Neuron (in vitro differentiated cells): ENCODE measurements around the gene CDH23.

ENCODE experiments used
- H2AFZ ChIP-seq: one replicate; pipeline ENCODE4 v1.6.1; 2013; ENCODE audit warnings: low read depth, mild to moderate bottlenecking, inconsistent platforms, low read length, moderate library complexity
- H3K27me3 ChIP-seq: one replicate; pipeline ENCODE4 v1.6.1; 2013; ENCODE audit warnings: low read length; ENCODE audit not compliant: insufficient read depth
- H3K36me3 ChIP-seq: one replicate; pipeline ENCODE4 v1.6.1; 2013; ENCODE audit warnings: low read length; ENCODE audit not compliant: insufficient read depth
- H3K4me1 ChIP-seq: one replicate; pipeline ENCODE4 v1.6.1; 2013; ENCODE audit warnings: low read length; ENCODE audit not compliant: insufficient read depth
- H3K4me3 ChIP-seq: 2 replicates; pipeline ENCODE4 v1.5.1; 2013; ENCODE audit warnings: mild to moderate bottlenecking, low read length, moderate library complexity
- H3K9me3 ChIP-seq: one replicate; pipeline ENCODE4 v1.6.1; 2013; ENCODE audit warnings: low read length

Gene CDH23

DNA sequence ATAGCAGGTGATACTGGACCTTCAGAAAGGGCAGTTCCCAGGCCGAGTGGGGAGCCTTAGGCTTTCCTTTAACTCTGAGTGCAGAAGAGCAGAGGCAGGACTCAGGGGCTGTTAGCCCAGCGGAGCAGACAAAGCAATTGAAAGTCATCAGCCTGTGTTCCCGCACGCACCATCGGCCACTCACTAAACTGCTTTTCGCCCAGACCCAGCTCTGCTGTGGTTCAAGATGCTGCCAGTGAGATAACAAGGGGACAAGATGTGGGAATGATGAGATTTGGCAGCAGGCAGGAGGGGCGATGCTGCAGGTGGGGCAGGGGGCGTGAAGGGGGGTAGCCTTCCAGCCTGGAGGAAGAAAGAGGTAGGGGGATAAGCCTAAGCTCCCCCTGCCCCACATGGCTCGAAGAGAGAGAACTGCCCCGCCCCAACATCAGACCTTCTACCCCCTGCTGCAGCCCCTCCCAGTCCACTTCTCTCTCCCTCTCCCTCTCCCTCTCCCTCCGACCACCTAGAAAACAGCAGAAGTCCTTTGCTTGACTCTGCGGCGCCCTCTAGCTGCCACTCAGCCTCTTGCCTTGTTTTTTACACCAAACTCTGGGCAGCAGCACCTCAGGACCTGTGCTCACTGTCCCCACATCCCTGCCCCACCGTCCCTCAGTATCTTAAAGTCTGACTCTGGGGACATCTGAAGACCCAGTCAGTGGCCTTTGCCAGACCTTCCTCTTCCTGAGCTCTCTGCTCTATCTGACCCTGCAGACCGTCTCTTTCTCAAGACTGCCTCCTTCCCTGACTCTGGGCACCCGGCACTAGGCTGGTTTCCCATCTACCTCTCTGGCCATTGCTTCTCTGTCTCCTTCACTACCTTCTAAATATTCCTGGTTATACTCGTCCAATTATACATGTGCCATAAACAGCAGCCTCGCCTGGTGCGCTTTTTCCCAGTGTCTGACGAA lies 212.4 kb downstream of the CDH23 start:
- Histone ChIP-seq H3K36me3 (no peaks in the 10 kb centered on the region), H2AFZ (no peak overlapping the region), H3K4me1 (peaks cover 3% of the 10 kb centered on the region), H3K4me3 (no peak overlapping the region), H3K9me3 (no peaks in the 10 kb centered on the region), H3K27me3 (no peaks in the 10 kb centered on the region)

- peaks cover 3% of the 10 kb centered on the region for H3K4me1 ChIP-seq
- H3K27me3 ChIP-seq, result no peaks in the 10 kb centered on the region
- H2AFZ ChIP-seq, result no peak overlapping the region
- H3K9me3 ChIP-seq, result no peaks in the 10 kb centered on the region
- no peak overlapping the region for H3K4me3 ChIP-seq
- no peaks in the 10 kb centered on the region for H3K36me3 ChIP-seq
These were observed 213.9 kb downstream of the CDH23 start for GRCh38 chr10:71610651-71611050.

- H2AFZ ChIP-seq, result no peak overlapping the region
- H3K4me3 ChIP-seq, result no peak overlapping the region
- H3K4me1 ChIP-seq, result peaks cover 3% of the 10 kb centered on the region
- no peaks in the 10 kb centered on the region for H3K9me3 ChIP-seq
- no peaks in the 10 kb centered on the region for H3K36me3 ChIP-seq
- no peaks in the 10 kb centered on the region for H3K27me3 ChIP-seq
These were observed 214.4 kb downstream of the CDH23 start for GRCh38 chr10:71611131-71611530.

GRCh38 chr10:71611709-71612422 lies 215.1 kb downstream of the CDH23 start:
- Histone ChIP-seq H2AFZ (no peak overlapping the region), H3K4me3 (no peak overlapping the region), H3K9me3 (no peaks in the 10 kb centered on the region), H3K36me3 (no peaks in the 10 kb centered on the region), H3K27me3 (no peaks in the 10 kb centered on the region), H3K4me1 (peaks cover 3% of the 10 kb centered on the region)

DNA sequence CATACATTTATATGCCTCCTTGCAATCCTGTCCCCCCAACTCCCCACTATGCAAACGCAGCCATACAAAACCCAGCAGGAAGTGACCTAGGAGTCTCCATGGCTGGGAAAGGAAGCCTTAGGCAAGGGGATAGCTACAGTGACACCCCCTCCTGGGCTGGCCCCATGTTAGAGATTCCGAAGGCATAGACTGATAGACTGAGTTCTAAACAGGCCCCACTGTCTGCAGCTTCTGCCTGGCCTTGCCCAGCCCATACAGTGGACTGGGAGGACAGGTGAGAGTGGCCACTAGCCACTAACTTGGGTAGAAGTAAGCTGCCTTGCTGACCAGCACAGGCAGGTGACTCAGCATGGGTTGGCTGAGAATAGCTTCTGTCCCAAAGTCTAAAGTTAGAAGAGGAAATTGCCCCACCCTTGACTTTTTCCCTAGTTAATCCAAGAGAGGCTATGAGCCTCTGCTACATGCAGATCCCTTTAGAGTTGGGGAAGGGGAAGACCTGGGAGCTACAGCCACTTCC lies 216.6 kb downstream of the CDH23 start:
- Histone ChIP-seq H3K36me3 (no peaks in the 10 kb centered on the region), H3K4me1 (peaks cover 3% of the 10 kb centered on the region)

GRCh38 chr10:71613877-71614276 lies 217.2 kb downstream of the CDH23 start:
- Histone ChIP-seq H3K4me3 (no peak overlapping the region), H3K9me3 (no peaks in the 10 kb centered on the region), H3K36me3 (no peaks in the 10 kb centered on the region), H2AFZ (no peak overlapping the region), H3K4me1 (peaks cover 3% of the 10 kb centered on the region), H3K27me3 (no peaks in the 10 kb centered on the region)

More for the DNA sequence above, 216.6 kb downstream of the CDH23 start:
- Histone ChIP-seq H2AFZ (no peak overlapping the region), H3K9me3 (no peaks in the 10 kb centered on the region), H3K27me3 (no peaks in the 10 kb centered on the region), H3K4me3 (no peak overlapping the region)

- H3K4me3 ChIP-seq, result no peak overlapping the region
- no peaks in the 10 kb centered on the region for H3K36me3 ChIP-seq
- H3K27me3 ChIP-seq, result no peaks in the 10 kb centered on the region
- no peaks in the 10 kb centered on the region for H3K9me3 ChIP-seq
- peaks cover 3% of the 10 kb centered on the region for H3K4me1 ChIP-seq
- no peak overlapping the region for H2AFZ ChIP-seq
These were observed 218.2 kb downstream of the CDH23 start for GRCh38 chr10:71614946-71615345.

- no peaks in the 10 kb centered on the region for H3K4me1 ChIP-seq
- H3K4me3 ChIP-seq, result no peak overlapping the region
- H3K36me3 ChIP-seq, result no peaks in the 10 kb centered on the region
- H3K27me3 ChIP-seq, result no peaks in the 10 kb centered on the region
- H3K9me3 ChIP-seq, result no peaks in the 10 kb centered on the region
- H2AFZ ChIP-seq, result no peak overlapping the region
These were observed 219.0 kb downstream of the CDH23 start for GRCh38 chr10:71615538-71616329.

- H3K4me1 ChIP-seq, result peaks cover 11% of the 10 kb centered on the region
- H3K4me3 ChIP-seq, result no peak overlapping the region
- no peaks in the 10 kb centered on the region for H3K36me3 ChIP-seq
- H3K27me3 ChIP-seq, result no peaks in the 10 kb centered on the region
- H3K9me3 ChIP-seq, result no peaks in the 10 kb centered on the region
- no peak overlapping the region for H2AFZ ChIP-seq
These were observed 220.3 kb downstream of the CDH23 start for GRCh38 chr10:71616817-71617654.

GRCh38 chr10:71618176-71618575 lies 221.5 kb downstream of the CDH23 start:
- Histone ChIP-seq H3K36me3 (no peaks in the 10 kb centered on the region), H3K27me3 (no peaks in the 10 kb centered on the region), H3K4me1 (peaks cover 22% of the 10 kb centered on the region), H2AFZ (no peak overlapping the region), H3K4me3 (no peak overlapping the region), H3K9me3 (no peaks in the 10 kb centered on the region)

GRCh38 chr10:71618598-71618997 lies 221.9 kb downstream of the CDH23 start:
- Histone ChIP-seq H3K4me1 (peaks cover 27% of the 10 kb centered on the region), H3K4me3 (no peak overlapping the region), H2AFZ (no peak overlapping the region), H3K36me3 (no peaks in the 10 kb centered on the region), H3K9me3 (no peaks in the 10 kb centered on the region), H3K27me3 (no peaks in the 10 kb centered on the region)

- no peak overlapping the region for H2AFZ ChIP-seq
- H3K27me3 ChIP-seq, result no peaks in the 10 kb centered on the region
- no peaks in the 10 kb centered on the region for H3K9me3 ChIP-seq
- no peaks in the 10 kb centered on the region for H3K36me3 ChIP-seq
- H3K4me3 ChIP-seq, result no peak overlapping the region
- peaks cover 32% of the 10 kb centered on the region for H3K4me1 ChIP-seq
These were observed 223.9 kb downstream of the CDH23 start for GRCh38 chr10:71620642-71621041.
